Smooth muscle cell (in vitro differentiated cells): ENCODE data around the gene TACSTD2. TPM values are rescaled to one million over a fixed set of nuclear protein-coding genes. Genes with fewer than 3 reads are reported as not detected.

Experiments used
- DNase-seq: peaks from one replicate; lab custom pipeline; 2025; ENCODE audit not compliant: unreplicated experiment; lab: John Stamatoyannopoulos, UW
- H2AFZ ChIP-seq: fragments of 200-600 bp; sonication (generic); 2 replicates; pipeline ENCODE4 v1.6.0; 2016; ENCODE audit warnings: antibody characterized with exemption, low read depth, mild to moderate bottlenecking
- H3F3A ChIP-seq: fragments of 200-600 bp; sonication (generic); 2 replicates; pipeline ENCODE4 v1.6.0; 2017; ENCODE audit warnings: antibody characterized with exemption, low read depth
- H3K27ac ChIP-seq: fragments of 200-600 bp; sonication (generic); 2 replicates; pipeline ENCODE4 v1.5.1; 2016; ENCODE audit warnings: low read depth, mild to moderate bottlenecking
- H3K27me3 ChIP-seq: fragments of 200-600 bp; sonication (generic); 2 replicates; pipeline ENCODE4 v1.6.1; 2016; ENCODE audit warnings: low read depth, mild to moderate bottlenecking
- H3K36me3 ChIP-seq: fragments of 200-600 bp; sonication (generic); 2 replicates; pipeline ENCODE4 v1.5.1; 2016; ENCODE audit warnings: low read depth
- H3K4me1 ChIP-seq: fragments of 200-600 bp; sonication (generic); 2 replicates; pipeline ENCODE4 v1.5.1; 2016; ENCODE audit warnings: low read depth
- H3K4me2 ChIP-seq: fragments of 200-600 bp; sonication (generic); 2 replicates; pipeline ENCODE4 v1.6.0; 2016; ENCODE audit warnings: mild to moderate bottlenecking
- H3K4me3 ChIP-seq: fragments of 200-600 bp; sonication (generic); 2 replicates; pipeline ENCODE4 v1.5.1; 2016; ENCODE audit warnings: mild to moderate bottlenecking
- H3K79me2 ChIP-seq: fragments of 200-600 bp; sonication (generic); 2 replicates; pipeline ENCODE4 v1.6.0; 2016; ENCODE audit warnings: low read depth, mild to moderate bottlenecking
- H3K9ac ChIP-seq: fragments of 200-600 bp; sonication (generic); 2 replicates; pipeline ENCODE4 v1.6.0; 2016; ENCODE audit warnings: low read depth
- H3K9me3 ChIP-seq: fragments of 200-600 bp; sonication (generic); replicated peaks from 2 replicates; pipeline ENCODE4 v1.5.1; 2016; ENCODE audit warnings: low read depth
- H4K20me1 ChIP-seq: fragments of 200-600 bp; sonication (generic); 2 replicates; pipeline ENCODE4 v1.6.0; 2016; ENCODE audit warnings: low read depth
- WGBS: methylation state at CpG from one replicate; pipeline ENCODE4 v1.1.7; 2016; ENCODE audit warnings: low lambda C conversion rate; 5-methylcytosine and 5-hydroxymethylcytosine counted together
- polyA plus RNA-seq: library from polyadenylated mRNA; unstranded; fragments of >200 nt; fragmentation: Nextera tagmentation; extraction: Ambion mirVana; gene quantifications from 2 replicates; pipeline ENCODE4 v1.2.1, GENCODE V29; 2016
- total RNA-seq: library from RNA; depleted of rRNA; stranded (reverse); fragments of >200 nt; gene quantifications from 2 replicates; pipeline ENCODE4 v1.2.3, GENCODE V29; 2014
- TF ChIP-seq, protein P1 (sequence below): fragments of 200-600 bp; sonication (generic); IDR thresholded peaks from 2 replicates; pipeline ENCODE4 v1.5.1; 2017; ENCODE audit warnings: borderline replicate concordance, mild to moderate bottlenecking, antibody characterized with exemption; ENCODE audit not compliant: insufficient read depth, poor library complexity, severe bottlenecking

The TACSTD2 gene
- total and polyA plus RNA-seq, 2 experiments from 2014 or later, result 9.8 to 27.3 TPM

DNA sequence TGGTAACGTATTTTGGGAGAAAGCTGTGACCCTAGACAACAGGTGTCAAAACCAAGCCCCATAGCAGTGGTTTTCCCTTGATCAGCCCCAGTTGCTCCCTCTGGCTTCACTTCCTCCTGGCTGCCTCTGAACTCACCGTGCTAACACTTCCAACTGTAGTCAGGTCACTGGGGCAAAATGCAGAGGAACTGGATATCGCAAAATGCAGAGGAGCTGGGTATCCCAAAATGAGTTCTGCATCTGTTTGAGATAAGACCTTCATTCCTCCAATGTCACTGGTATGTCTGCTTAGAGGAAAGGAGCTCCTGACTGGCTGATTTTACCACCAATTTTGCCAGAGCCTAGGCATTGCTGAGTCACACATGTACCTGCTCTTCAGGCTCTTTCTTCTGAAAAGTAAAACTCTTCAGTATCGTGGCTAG is 19.6 kb upstream of the TACSTD2 start:
- H3K79me2 ChIP-seq, result no peaks in the 10 kb centered on the region
- H3K27ac ChIP-seq, result no peak overlapping the region
- no peak overlapping the region for H3K4me3 ChIP-seq
- TF ChIP-seq, protein P1, sequence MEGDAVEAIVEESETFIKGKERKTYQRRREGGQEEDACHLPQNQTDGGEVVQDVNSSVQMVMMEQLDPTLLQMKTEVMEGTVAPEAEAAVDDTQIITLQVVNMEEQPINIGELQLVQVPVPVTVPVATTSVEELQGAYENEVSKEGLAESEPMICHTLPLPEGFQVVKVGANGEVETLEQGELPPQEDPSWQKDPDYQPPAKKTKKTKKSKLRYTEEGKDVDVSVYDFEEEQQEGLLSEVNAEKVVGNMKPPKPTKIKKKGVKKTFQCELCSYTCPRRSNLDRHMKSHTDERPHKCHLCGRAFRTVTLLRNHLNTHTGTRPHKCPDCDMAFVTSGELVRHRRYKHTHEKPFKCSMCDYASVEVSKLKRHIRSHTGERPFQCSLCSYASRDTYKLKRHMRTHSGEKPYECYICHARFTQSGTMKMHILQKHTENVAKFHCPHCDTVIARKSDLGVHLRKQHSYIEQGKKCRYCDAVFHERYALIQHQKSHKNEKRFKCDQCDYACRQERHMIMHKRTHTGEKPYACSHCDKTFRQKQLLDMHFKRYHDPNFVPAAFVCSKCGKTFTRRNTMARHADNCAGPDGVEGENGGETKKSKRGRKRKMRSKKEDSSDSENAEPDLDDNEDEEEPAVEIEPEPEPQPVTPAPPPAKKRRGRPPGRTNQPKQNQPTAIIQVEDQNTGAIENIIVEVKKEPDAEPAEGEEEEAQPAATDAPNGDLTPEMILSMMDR, result no peak
- H3K27me3 ChIP-seq, result no peaks in the 10 kb centered on the region
- H3K4me1 ChIP-seq, result no peaks in the 10 kb centered on the region
- no peak for DNase-seq
- no peak overlapping the region for H3K9ac ChIP-seq
- H2AFZ ChIP-seq, result no peak overlapping the region
- no peaks in the 10 kb centered on the region for H3K36me3 ChIP-seq
- H3K9me3 ChIP-seq, result no peaks in the 10 kb centered on the region
- H3F3A ChIP-seq, result no peaks in the 10 kb centered on the region
- no peaks in the 10 kb centered on the region for H4K20me1 ChIP-seq
- no peak overlapping the region for H3K4me2 ChIP-seq
- 67% methylated on average over 4 of the region's 4 CpGs for WGBS

DNA sequence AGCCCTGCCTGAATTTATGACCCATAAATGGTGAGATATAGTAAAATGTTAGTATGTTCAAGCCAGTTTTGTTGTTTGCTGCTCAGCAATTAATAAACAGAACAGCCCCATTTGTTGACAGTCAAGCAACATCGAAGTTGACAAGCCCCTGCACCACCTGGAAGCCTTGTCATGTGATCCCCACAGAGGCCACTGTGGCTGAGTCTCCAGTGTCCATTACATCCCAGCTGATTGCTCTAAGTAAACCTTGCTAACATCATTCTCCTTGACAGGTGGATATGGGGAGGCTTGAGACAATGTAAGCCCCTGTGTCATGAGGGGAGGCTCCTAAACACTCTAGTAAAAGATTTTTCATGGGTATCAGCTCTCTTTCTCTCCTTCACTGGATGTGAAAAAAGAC is 17.5 kb upstream of the TACSTD2 start:
- no peaks in the 10 kb centered on the region for H3K36me3 ChIP-seq
- no peaks in the 10 kb centered on the region for H3F3A ChIP-seq
- H3K9ac ChIP-seq, result no peak overlapping the region
- H3K9me3 ChIP-seq, result no peaks in the 10 kb centered on the region
- DNase-seq, result no peak
- no peaks in the 10 kb centered on the region for H4K20me1 ChIP-seq
- no peaks in the 10 kb centered on the region for H3K27me3 ChIP-seq
- no peak overlapping the region for H3K4me2 ChIP-seq
- H3K4me1 ChIP-seq, result no peaks in the 10 kb centered on the region
- 90% methylated on average over 1 of the region's 1 CpG for WGBS
- H3K79me2 ChIP-seq, result no peaks in the 10 kb centered on the region
- no peak overlapping the region for H3K4me3 ChIP-seq
- TF ChIP-seq, protein P1, result no peak
- H2AFZ ChIP-seq, result no peak overlapping the region
- no peak overlapping the region for H3K27ac ChIP-seq

DNA sequence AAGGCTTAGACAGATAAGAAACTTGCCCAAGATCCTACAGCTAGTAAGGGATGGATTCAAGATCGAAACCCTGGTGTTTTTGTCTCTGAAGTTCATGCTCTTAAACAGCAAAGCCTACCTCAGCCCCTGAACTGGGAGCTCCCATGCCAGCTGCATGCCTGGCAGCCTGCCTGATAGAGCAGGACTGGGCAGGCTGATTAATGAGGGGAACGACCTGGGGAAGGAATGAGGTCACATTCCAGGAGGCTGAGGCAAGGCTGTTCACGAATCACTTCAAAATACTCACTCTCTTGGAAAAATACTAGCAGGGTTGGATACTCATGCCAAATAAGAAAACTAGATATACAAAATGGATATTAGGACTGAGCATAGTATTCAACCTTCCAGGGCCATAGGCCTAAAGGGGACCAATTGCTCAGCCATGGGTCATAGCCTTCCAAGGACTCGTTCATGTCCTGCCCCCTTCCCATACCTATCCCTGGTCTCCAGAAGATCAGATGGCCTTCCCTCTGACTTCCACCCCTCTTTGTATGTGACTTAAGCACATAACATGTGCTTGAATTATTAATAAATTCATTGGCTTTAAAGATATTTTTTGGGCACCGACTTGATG is 15.6 kb upstream of the TACSTD2 start:
- Histone ChIP-seq H3F3A (no peaks in the 10 kb centered on the region), H4K20me1 (no peaks in the 10 kb centered on the region), H3K9me3 (no peaks in the 10 kb centered on the region), H3K4me1 (no peaks in the 10 kb centered on the region), H3K4me3 (no peak overlapping the region), H3K27ac (no peak overlapping the region), H3K79me2 (no peaks in the 10 kb centered on the region), H3K27me3 (no peaks in the 10 kb centered on the region), H3K36me3 (no peaks in the 10 kb centered on the region), H3K9ac (no peak overlapping the region), H3K4me2 (peak overlapping the region; percentile 17), H2AFZ (no peak overlapping the region)
- TF ChIP-seq, protein P1, result no peak
- no peak for DNase-seq
- 58% methylated on average over 5 of the region's 5 CpGs for WGBS

DNA sequence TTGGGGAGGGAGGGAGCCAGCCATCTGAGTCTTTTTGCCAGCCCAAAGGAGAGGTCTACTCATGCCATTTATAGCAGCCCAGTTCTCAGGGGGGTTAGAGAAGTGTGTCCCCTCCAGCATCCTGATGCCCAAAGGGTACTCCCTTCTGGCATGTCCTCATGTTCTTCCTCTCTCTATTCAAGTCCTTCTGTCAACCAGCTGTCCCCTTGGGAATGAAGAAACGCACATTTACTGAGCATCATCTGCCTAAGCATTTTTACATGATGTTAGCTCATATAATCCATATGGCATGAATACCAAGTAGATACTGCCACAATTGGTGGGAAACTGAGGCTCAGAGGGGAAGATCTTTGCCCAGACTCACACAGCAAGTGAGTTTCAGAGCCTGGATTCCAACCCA is 14.8 kb upstream of the TACSTD2 start:
- H3K4me2 ChIP-seq, result no peak overlapping the region
- 100% methylated on average over 1 of the region's 1 CpG for WGBS
- H3K27ac ChIP-seq, result no peak overlapping the region
- H3K79me2 ChIP-seq, result no peaks in the 10 kb centered on the region
- no peaks in the 10 kb centered on the region for H3K27me3 ChIP-seq
- H3K4me1 ChIP-seq, result no peaks in the 10 kb centered on the region
- no peaks in the 10 kb centered on the region for H4K20me1 ChIP-seq
- H2AFZ ChIP-seq, result no peak overlapping the region
- no peaks in the 10 kb centered on the region for H3K36me3 ChIP-seq
- no peak for DNase-seq
- TF ChIP-seq, protein P1, result no peak
- H3K9ac ChIP-seq, result no peak overlapping the region
- no peak overlapping the region for H3K4me3 ChIP-seq
- no peaks in the 10 kb centered on the region for H3K9me3 ChIP-seq
- no peaks in the 10 kb centered on the region for H3F3A ChIP-seq
